MM.1S (cell line): ENCODE data around the gene SDHAF1.

Experiments
- DNase-seq: peaks from one replicate; pipeline ENCODE4 v3.0.0-alpha.2; 2015
- H2AFZ ChIP-seq: fragments of 300-600 bp; sonication (generic); 2 replicates; pipeline ENCODE4 v1.6.0; 2016; ENCODE audit warnings: antibody characterized with exemption, low read length
- H3F3A ChIP-seq: fragments of 300-600 bp; sonication (generic); 2 replicates; pipeline ENCODE4 v1.6.1; 2016; ENCODE audit warnings: mild to moderate bottlenecking, antibody characterized with exemption, low read length, moderate library complexity, mixed read lengths; ENCODE audit not compliant: insufficient read depth
- H3K27ac ChIP-seq: fragments of 300-600 bp; sonication (generic); 2 replicates; pipeline ENCODE4 v1.5.1; 2016; ENCODE audit warnings: mild to moderate bottlenecking, low read length
- H3K27me3 ChIP-seq: fragments of 300-600 bp; sonication (generic); replicated peaks from 2 replicates; pipeline ENCODE4 v1.6.0; 2016; ENCODE audit warnings: low read length; ENCODE audit not compliant: insufficient read depth
- H3K36me3 ChIP-seq: fragments of 300-600 bp; sonication (generic); replicated peaks from 2 replicates; pipeline ENCODE4 v1.6.1; 2016; ENCODE audit warnings: mild to moderate bottlenecking, low read length, mixed read lengths; ENCODE audit not compliant: insufficient read depth
- H3K4me1 ChIP-seq: fragments of 300-600 bp; sonication (generic); 2 replicates; pipeline ENCODE4 v1.6.1; 2016; ENCODE audit warnings: low read length, mixed read lengths
- H3K4me2 ChIP-seq: fragments of 300-600 bp; sonication (generic); 2 replicates; pipeline ENCODE4 v1.6.0; 2016; ENCODE audit warnings: low read depth, low read length
- H3K4me3 ChIP-seq: fragments of 300-600 bp; sonication (generic); 2 replicates; pipeline ENCODE4 v1.5.1; 2016; ENCODE audit warnings: low read length, mixed read lengths
- H3K79me2 ChIP-seq: fragments of 300-600 bp; sonication (generic); 2 replicates; pipeline ENCODE4 v1.6.1; 2016; ENCODE audit warnings: mixed run types, low read length, mixed read lengths
- H3K9ac ChIP-seq: fragments of 300-600 bp; sonication (generic); 2 replicates; pipeline ENCODE4 v1.6.1; 2016; ENCODE audit warnings: low read length, mixed read lengths
- H3K9me2 ChIP-seq: fragments of 300-600 bp; sonication (generic); replicated peaks from 2 replicates; pipeline ENCODE4 v1.6.1; 2016; ENCODE audit warnings: mild to moderate bottlenecking, low read length, mixed read lengths; ENCODE audit not compliant: insufficient read depth
- H3K9me3 ChIP-seq: fragments of 300-600 bp; sonication (generic); replicated peaks from 2 replicates; pipeline ENCODE4 v1.6.1; 2016; ENCODE audit warnings: mild to moderate bottlenecking, low read length, mixed read lengths; ENCODE audit not compliant: insufficient read depth
- H4K20me1 ChIP-seq: fragments of 300-600 bp; sonication (generic); 2 replicates; pipeline ENCODE4 v1.6.1; 2016; ENCODE audit warnings: mild to moderate bottlenecking, low read length, moderate library complexity, mixed read lengths; ENCODE audit not compliant: insufficient read depth
- CTCF ChIP-seq: fragments of 300-600 bp; sonication (generic); IDR thresholded peaks from 2 replicates; pipeline ENCODE4 v1.5.1; 2016; ENCODE audit warnings: antibody characterized with exemption, low read length, mixed read lengths
- EZH2 ChIP-seq: fragments of 300-600 bp; sonication (generic); optimal IDR thresholded peaks from 2 replicates; pipeline ENCODE3; 2017; ENCODE audit warnings: low read depth, mild to moderate bottlenecking, antibody characterized with exemption, low read length, mixed read lengths
- EZH2phosphoT487 ChIP-seq: fragments of 300-600 bp; sonication (generic); IDR thresholded peaks from 2 replicates; pipeline ENCODE4 v1.6.1; 2018; ENCODE audit warnings: antibody characterized with exemption, low read length

The SDHAF1 gene

GRCh38 chr19:35963514-35963913, 31.5 kb upstream of the SDHAF1 start:
- Histone ChIP-seq H3F3A (no peaks in the 10 kb centered on the region), H3K79me2 (no peaks in the 10 kb centered on the region), H3K4me3 (no peak overlapping the region), H3K4me1 (no peaks in the 10 kb centered on the region), H2AFZ (no peak overlapping the region), H3K4me2 (no peak overlapping the region), H3K9me2 (no peaks in the 10 kb centered on the region), H3K9ac (no peak overlapping the region), H3K27ac (no peak overlapping the region), H4K20me1 (no peaks in the 10 kb centered on the region), H3K9me3 (no peaks in the 10 kb centered on the region), H3K27me3 (peaks cover 62% of the 10 kb centered on the region), H3K36me3 (no peaks in the 10 kb centered on the region)
- no peak for DNase-seq
- TF ChIP-seq EZH2phosphoT487 (no peak), CTCF (no peak), EZH2 (no peak)

- Histone ChIP-seq H3K27ac (no peak overlapping the region), H3K9me2 (no peaks in the 10 kb centered on the region), H2AFZ (no peak overlapping the region), H3F3A (no peaks in the 10 kb centered on the region), H4K20me1 (no peaks in the 10 kb centered on the region), H3K4me1 (no peaks in the 10 kb centered on the region), H3K9me3 (no peaks in the 10 kb centered on the region), H3K9ac (no peak overlapping the region), H3K4me3 (no peak overlapping the region), H3K36me3 (no peaks in the 10 kb centered on the region), H3K79me2 (no peaks in the 10 kb centered on the region), H3K27me3 (peaks cover 59% of the 10 kb centered on the region), H3K4me2 (no peak overlapping the region)
- no peak for TF ChIP-seq EZH2phosphoT487
- TF ChIP-seq CTCF, result no peak
- TF ChIP-seq EZH2, result no peak
- DNase-seq, result no peak
These were observed 28.2 kb upstream of the SDHAF1 start for GRCh38 chr19:35966771-35967170.

GRCh38 chr19:35973487-35973886, 21.5 kb upstream of the SDHAF1 start:
- Histone ChIP-seq H3K4me2 (no peak overlapping the region), H3K9ac (no peak overlapping the region), H3K27me3 (peaks cover 62% of the 10 kb centered on the region), H3K36me3 (no peaks in the 10 kb centered on the region), H3K4me1 (no peaks in the 10 kb centered on the region), H3K27ac (no peak overlapping the region), H3K9me2 (no peaks in the 10 kb centered on the region), H4K20me1 (no peaks in the 10 kb centered on the region), H3K9me3 (no peaks in the 10 kb centered on the region), H3K79me2 (no peaks in the 10 kb centered on the region), H2AFZ (no peak overlapping the region), H3F3A (no peaks in the 10 kb centered on the region), H3K4me3 (no peak overlapping the region)
- no peak for TF ChIP-seq EZH2
- no peak for TF ChIP-seq EZH2phosphoT487
- no peak for TF ChIP-seq CTCF
- no peak for DNase-seq
